Gastrocnemius medialis (tissue), 4 donors: Measurements from ENCODE around the gene KCNK13. TPM values are rescaled to one million over a fixed set of nuclear protein-coding genes. Genes with fewer than 3 reads are reported as not detected.

ENCODE experiments used
- ATAC-seq, 2 donors: fragments of 150-250 bp; one replicate each; pipeline ENCODE4 v1.9.1; 2016
- DNase-seq, 2 donors: peaks; one replicate each; pipeline ENCODE4 v3.0.0-alpha.2; 2019
- H3K27ac ChIP-seq, 4 donors: fragments of 200-600 bp; sonication (generic); 1 replicate in 1 of 4; 2 replicates in 3 of 4; pipeline ENCODE4 v1.5.1; 2016 to 2018; ENCODE audit warnings: mild to moderate bottlenecking in 2 of 4, moderate library complexity in 1 of 4
- H3K27me3 ChIP-seq, 3 donors: fragments of 200-600 bp; sonication (generic) in 2 of 3; 1 replicate in 1 of 3; 2 replicates in 2 of 3; pipeline versions ENCODE4 v1.5.1 to v1.6.0; 2016 to 2019; ENCODE audit warnings: mild to moderate bottlenecking in 1 of 3, moderate library complexity in 1 of 3
- H3K36me3 ChIP-seq, 2 donors: fragments of 200-600 bp; sonication (generic) in 1 of 2; one replicate each; pipeline ENCODE4 v1.5.1; 2017 to 2018
- H3K4me1 ChIP-seq, 2 donors: fragments of 200-600 bp; sonication (generic) in 1 of 2; one replicate each; pipeline ENCODE4 v1.5.1; 2016 to 2017; ENCODE audit warnings: mild to moderate bottlenecking in 2 of 2
- H3K4me3 ChIP-seq, 4 donors: fragments of 200-600 bp; sonication (generic) in 3 of 4; 1 replicate in 1 of 4; 2 replicates in 3 of 4; pipeline ENCODE4 v1.5.1; 2016 to 2019; ENCODE audit warnings: mild to moderate bottlenecking in 2 of 4
- H3K9me3 ChIP-seq, 3 donors: fragments of 200-600 bp; sonication (generic) in 2 of 3; 1 replicate in 1 of 3; 2 replicates in 2 of 3; pipeline ENCODE4 v1.5.1; 2016 to 2019
- CTCF ChIP-seq, 5 experiments: fragments of 450-650 bp in 3 of 5; fragments of 200-600 bp in 2 of 5; sonication (generic) in 2 of 5; IDR thresholded peaks in 4 of 5; conservative IDR thresholded peaks in 1 of 5; 1 replicate in 4 of 5; 2 replicates in 1 of 5; pipeline ENCODE4 v1.5.1; 2016 to 2019; ENCODE audit warnings: antibody characterized with exemption in 5 of 5, mild to moderate bottlenecking in 3 of 5, moderate library complexity in 3 of 5
- POLR2A ChIP-seq, 2 donors: fragments of 450-650 bp; IDR thresholded peaks; one replicate each; pipeline ENCODE4 v1.6.1; 2017; ENCODE audit warnings: antibody characterized with exemption in 2 of 2, mild to moderate bottlenecking in 2 of 2, moderate library complexity in 2 of 2
- in situ Hi-C, 4 donors: fragments of 200-750 bp; cut with MboI; loops; one replicate each; pipeline versions ENCODE4 v1.15.0 to v1.8.0; 2017; ENCODE audit warnings: low sequenced_read_pairs in 4 of 4
- intact Hi-C: fragments of 100-400 bp; cut with DNase I; formaldehyde crosslinking; loops from one replicate; pipeline ENCODE4 v1.15.1; 2023; ENCODE audit warnings: low total_unique reads
- total RNA-seq, 4 donors: library from RNA; depleted of rRNA; stranded (reverse); fragments of >200 nt; gene quantifications; one replicate each; pipeline versions ENCODE4 v1.1.0 to v1.2.3, GENCODE V29; 2016

KCNK13 gene
- total RNA-seq, 4 donors from 2014 or later: not detected

- no peaks in the 10 kb centered on the region for H3K9me3 ChIP-seq
- ATAC-seq: no peak
- intact Hi-C loops: no loop called here
- in situ Hi-C loops: no loop called here
- DNase-seq: no peak
- H3K4me3 ChIP-seq: no peak overlapping the region
- no peak for TF ChIP-seq CTCF (IDR thresholded peaks at IDR 0.05 in 4 of 5, conservative IDR thresholded peaks at IDR 0.05 in 1 of 5)
- TF ChIP-seq POLR2A (IDR thresholded peaks at IDR 0.05): no peak
- H3K27me3 ChIP-seq: no peaks in the 10 kb centered on the region
- H3K36me3 ChIP-seq: no peaks in the 10 kb centered on the region
- no peak overlapping the region for H3K27ac ChIP-seq
- H3K4me1 ChIP-seq: no peaks in the 10 kb centered on the region
Measured at GRCh38 chr14:90139199-90139598, 77.4 kb downstream of the KCNK13 start.

GRCh38 chr14:90140298-90140955 is 78.6 kb downstream of the KCNK13 start:
- Histone ChIP-seq H3K4me1 (no peaks in the 10 kb centered on the region), H3K27me3 (no peaks in the 10 kb centered on the region), H3K27ac (no peak overlapping the region), H3K4me3 (no peak overlapping the region), H3K36me3 (no peaks in the 10 kb centered on the region), H3K9me3 (no peaks in the 10 kb centered on the region)
- intact Hi-C loops (no loop called here), in situ Hi-C loops (no loop called here)
- TF ChIP-seq CTCF (IDR thresholded peaks at IDR 0.05 in 4 of 5, conservative IDR thresholded peaks at IDR 0.05 in 1 of 5) (no peak), POLR2A (IDR thresholded peaks at IDR 0.05) (no peak)
- ATAC-seq (no peak), DNase-seq (no peak)

GRCh38 chr14:90140956-90141316 is 79.1 kb downstream of the KCNK13 start:
- DNase-seq (no peak), ATAC-seq (no peak)
- H3K4me1 ChIP-seq: no peaks in the 10 kb centered on the region
- H3K9me3 ChIP-seq: no peaks in the 10 kb centered on the region
- no peak overlapping the region for H3K4me3 ChIP-seq
- H3K27ac ChIP-seq: no peak overlapping the region
- in situ Hi-C loops: no loop called here
- H3K36me3 ChIP-seq: no peaks in the 10 kb centered on the region
- TF ChIP-seq POLR2A (IDR thresholded peaks at IDR 0.05): no peak
- no peak for TF ChIP-seq CTCF (IDR thresholded peaks at IDR 0.05 in 4 of 5, conservative IDR thresholded peaks at IDR 0.05 in 1 of 5)
- no peaks in the 10 kb centered on the region for H3K27me3 ChIP-seq
- intact Hi-C loops: no loop called here

GRCh38 chr14:90153429-90153828 is 91.6 kb downstream of the KCNK13 start:
- DNase-seq: no peak
- no peak for TF ChIP-seq CTCF (IDR thresholded peaks at IDR 0.05 in 4 of 5, conservative IDR thresholded peaks at IDR 0.05 in 1 of 5)
- no peak for TF ChIP-seq POLR2A (IDR thresholded peaks at IDR 0.05)
- Histone ChIP-seq H3K36me3 (no peaks in the 10 kb centered on the region), H3K4me1 (no peaks in the 10 kb centered on the region), H3K27ac (no peak overlapping the region), H3K9me3 (no peaks in the 10 kb centered on the region), H3K27me3 (no peaks in the 10 kb centered on the region), H3K4me3 (no peak overlapping the region)
- intact Hi-C loops: no loop called here
- no peak for ATAC-seq
- in situ Hi-C loops: no loop called here

- intact Hi-C loops: no loop called here
- Histone ChIP-seq H3K27ac (no peak overlapping the region), H3K4me1 (no peaks in the 10 kb centered on the region), H3K27me3 (no peaks in the 10 kb centered on the region), H3K4me3 (no peak overlapping the region), H3K9me3 (no peaks in the 10 kb centered on the region), H3K36me3 (no peaks in the 10 kb centered on the region)
- DNase-seq (no peak), ATAC-seq (no peak)
- TF ChIP-seq POLR2A (IDR thresholded peaks at IDR 0.05) (no peak), CTCF (IDR thresholded peaks at IDR 0.05 in 4 of 5, conservative IDR thresholded peaks at IDR 0.05 in 1 of 5) (no peak)
- in situ Hi-C loops: no loop called here
Measured at GRCh38 chr14:90154110-90154509, 92.3 kb downstream of the KCNK13 start.
